Measurements from ENCODE around the gene HOXB9.

DNA sequence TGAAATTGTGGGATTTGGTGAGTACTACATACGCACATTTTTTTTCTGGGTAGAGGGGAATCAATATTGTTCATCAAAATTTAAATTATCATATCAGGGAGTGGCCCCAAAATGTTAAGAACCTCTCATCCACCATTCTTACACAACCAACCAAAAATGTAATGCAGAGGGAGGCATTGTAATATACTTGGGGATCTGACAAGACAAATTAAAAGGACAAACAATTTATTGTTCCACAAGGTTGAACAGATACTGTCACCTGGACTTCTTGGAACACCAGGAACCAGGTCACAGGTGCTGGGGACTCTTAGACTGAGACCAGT lies 14.7 kb upstream of the HOXB9 start:
- TF ChIP-seq, protein P1, sequence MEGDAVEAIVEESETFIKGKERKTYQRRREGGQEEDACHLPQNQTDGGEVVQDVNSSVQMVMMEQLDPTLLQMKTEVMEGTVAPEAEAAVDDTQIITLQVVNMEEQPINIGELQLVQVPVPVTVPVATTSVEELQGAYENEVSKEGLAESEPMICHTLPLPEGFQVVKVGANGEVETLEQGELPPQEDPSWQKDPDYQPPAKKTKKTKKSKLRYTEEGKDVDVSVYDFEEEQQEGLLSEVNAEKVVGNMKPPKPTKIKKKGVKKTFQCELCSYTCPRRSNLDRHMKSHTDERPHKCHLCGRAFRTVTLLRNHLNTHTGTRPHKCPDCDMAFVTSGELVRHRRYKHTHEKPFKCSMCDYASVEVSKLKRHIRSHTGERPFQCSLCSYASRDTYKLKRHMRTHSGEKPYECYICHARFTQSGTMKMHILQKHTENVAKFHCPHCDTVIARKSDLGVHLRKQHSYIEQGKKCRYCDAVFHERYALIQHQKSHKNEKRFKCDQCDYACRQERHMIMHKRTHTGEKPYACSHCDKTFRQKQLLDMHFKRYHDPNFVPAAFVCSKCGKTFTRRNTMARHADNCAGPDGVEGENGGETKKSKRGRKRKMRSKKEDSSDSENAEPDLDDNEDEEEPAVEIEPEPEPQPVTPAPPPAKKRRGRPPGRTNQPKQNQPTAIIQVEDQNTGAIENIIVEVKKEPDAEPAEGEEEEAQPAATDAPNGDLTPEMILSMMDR (IDR thresholded peaks at IDR 0.05; ENCODE audit: insufficient read depth, low read length, poor library complexity, severe bottlenecking) = no peak
- no peak for TF ChIP-seq EZH2phosphoT487 (conservative IDR thresholded peaks at IDR 0.05; ENCODE audit: low read length)

All from SU-DHL-6 (cell line).